Astrocyte (in vitro differentiated cells and primary cell): ENCODE results near the gene TMEM256. TPM values are rescaled to one million over a fixed set of nuclear protein-coding genes. Genes with fewer than 3 reads are reported as not detected.
A peak's percentile ranks its signal among the peaks of the same experiment; 100 is the strongest.

Experiments used
- DNase-seq: peaks from one replicate; pipeline ENCODE4 v3.0.0-alpha.2; 2010; ENCODE audit warnings: low read depth
- FAIRE-seq: peaks from 2 replicates; lab custom pipeline; 2011; peaks lifted over from hg19 to GRCh38; lab: Jason Lieb, UNC
- H2AFZ ChIP-seq: 2 replicates; pipeline ENCODE4 v1.6.0; 2012; ENCODE audit warnings: low read depth, low read length, inconsistent platforms
- H3K27ac ChIP-seq: 2 replicates; pipeline ENCODE4 v1.5.1; 2011; ENCODE audit warnings: low read depth, low read length, inconsistent platforms
- H3K27me3 ChIP-seq: 2 replicates; pipeline ENCODE4 v1.6.0; 2011; ENCODE audit warnings: low read length, inconsistent platforms; ENCODE audit not compliant: insufficient read depth
- H3K36me3 ChIP-seq: 2 replicates; pipeline ENCODE4 v1.5.1; 2011; ENCODE audit warnings: low read length, inconsistent platforms; ENCODE audit not compliant: insufficient read depth
- H3K4me1 ChIP-seq: 2 replicates; pipeline ENCODE4 v1.5.1; 2011; ENCODE audit warnings: low read length, inconsistent platforms; ENCODE audit not compliant: insufficient read depth
- H3K4me2 ChIP-seq: 2 replicates; pipeline ENCODE4 v1.6.0; 2012; ENCODE audit warnings: low read length, inconsistent platforms
- H3K4me3 ChIP-seq: 2 replicates; pipeline ENCODE4 v1.5.1; 2011; ENCODE audit warnings: low read depth, mild to moderate bottlenecking, low read length, inconsistent platforms; ENCODE audit not compliant: insufficient read depth
- H3K79me2 ChIP-seq: 2 replicates; pipeline ENCODE4 v1.6.0; 2012; ENCODE audit warnings: mild to moderate bottlenecking, low read length, inconsistent platforms; ENCODE audit not compliant: insufficient read depth
- H3K9ac ChIP-seq: 2 replicates; pipeline ENCODE4 v1.6.0; 2012; ENCODE audit warnings: mild to moderate bottlenecking, low read length, inconsistent platforms
- H3K9me3 ChIP-seq: 2 replicates; pipeline ENCODE4 v1.5.1; 2012; ENCODE audit warnings: low read depth, mild to moderate bottlenecking, low read length, inconsistent platforms; ENCODE audit not compliant: insufficient read depth
- H4K20me1 ChIP-seq: 2 replicates; pipeline ENCODE4 v1.6.0; 2012; ENCODE audit warnings: low read length, inconsistent platforms; ENCODE audit not compliant: insufficient read depth
- H3K27ac Mint-ChIP-seq: one replicate; pipeline ENCODE4 v1.8.0; 2021; ENCODE audit warnings: mild to moderate bottlenecking, mixed read lengths; ENCODE audit not compliant: unreplicated experiment
- H3K27me3 Mint-ChIP-seq: one replicate; pipeline ENCODE4 v1.8.0; 2021; ENCODE audit warnings: low read depth, mixed read lengths; ENCODE audit not compliant: unreplicated experiment
- H3K36me3 Mint-ChIP-seq: one replicate; pipeline ENCODE4 v1.8.0; 2021; ENCODE audit warnings: low read depth, mixed read lengths; ENCODE audit not compliant: unreplicated experiment
- H3K4me1 Mint-ChIP-seq: one replicate; pipeline ENCODE4 v1.8.0; 2021; ENCODE audit warnings: low read depth, mixed read lengths; ENCODE audit not compliant: unreplicated experiment
- H3K4me3 Mint-ChIP-seq: one replicate; pipeline ENCODE4 v1.8.0; 2021; ENCODE audit warnings: mild to moderate bottlenecking, moderate library complexity, mixed read lengths; ENCODE audit not compliant: unreplicated experiment
- H3K9me3 Mint-ChIP-seq: one replicate; pipeline ENCODE4 v1.8.0; 2021; ENCODE audit warnings: mild to moderate bottlenecking, mixed read lengths; ENCODE audit not compliant: unreplicated experiment
- EZH2 ChIP-seq: IDR thresholded peaks from 2 replicates; pipeline ENCODE4 v1.6.1; 2012; ENCODE audit warnings: mild to moderate bottlenecking, low read length, inconsistent platforms; ENCODE audit not compliant: insufficient read depth
- total RNA-seq: library from RNA; stranded (reverse); gene quantifications from 2 replicates; pipeline ENCODE4 v1.2.1, GENCODE V29; 2021
- TF ChIP-seq, protein P1 (sequence below): IDR thresholded peaks from 2 replicates; pipeline ENCODE4 v1.5.1; 2011; ENCODE audit warnings: low read depth, mild to moderate bottlenecking, inconsistent platforms, low read length, moderate library complexity; ENCODE audit not compliant: insufficient read depth

The TMEM256 gene
- total RNA-seq, 1 donor from 2014 or later, result 45.7 TPM

DNA sequence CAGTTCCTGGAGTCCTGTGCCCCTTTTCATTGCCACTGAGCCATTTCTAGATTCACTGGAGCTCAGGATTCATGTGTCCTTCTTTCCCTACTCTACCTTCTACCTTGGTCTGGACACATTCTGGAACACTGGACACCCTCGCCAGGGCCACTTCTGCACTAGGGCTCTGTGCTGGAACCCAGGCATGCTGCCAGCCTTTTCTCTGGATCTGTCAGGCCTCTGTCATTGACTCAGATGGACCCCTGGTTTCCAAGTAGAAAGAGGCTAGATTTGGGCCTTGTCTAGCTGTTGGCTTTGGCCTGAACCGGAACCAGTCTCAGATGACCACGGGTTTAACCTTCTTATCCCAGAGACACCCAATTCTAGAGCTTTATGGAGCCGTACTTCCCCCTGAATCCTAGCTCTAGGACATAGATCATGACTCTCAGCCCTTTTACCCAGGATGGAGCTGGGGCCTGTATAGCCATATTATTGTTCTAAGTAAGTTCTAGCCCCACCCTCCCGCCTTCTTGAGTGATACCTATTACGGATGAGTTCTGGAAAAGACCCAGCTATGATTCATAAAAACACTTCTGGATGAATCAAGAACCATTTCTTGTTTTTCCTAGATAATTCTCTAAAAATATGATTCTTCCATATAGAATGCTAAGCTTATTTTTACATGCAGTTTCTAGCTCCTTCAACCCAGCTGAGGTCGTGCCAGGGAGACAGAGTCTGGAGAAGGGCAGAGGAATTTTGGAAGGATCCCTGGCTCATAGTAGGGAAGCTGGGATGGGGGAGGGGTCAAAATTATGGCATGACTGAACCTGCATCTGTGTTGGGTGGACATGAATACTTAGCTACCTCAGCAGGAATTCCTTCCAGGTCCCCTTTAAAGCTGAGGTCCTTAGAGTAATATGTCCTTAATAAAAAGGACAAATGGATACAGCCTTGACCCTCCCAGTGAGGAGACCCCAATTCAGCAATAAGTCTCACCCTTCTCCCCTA is 39.9 kb upstream of the TMEM256 start:
- no peak overlapping the region for H3K4me3 ChIP-seq
- H3K36me3 ChIP-seq, result no peaks in the 10 kb centered on the region
- Mint-ChIP-seq H3K4me1 (peaks cover 13% of the 10 kb centered on the region), H3K4me3 (peak overlapping the region; percentile 54), H3K36me3 (peaks cover 26% of the 10 kb centered on the region), H3K9me3 (peaks cover 7% of the 10 kb centered on the region), H3K27ac (no peak overlapping the region), H3K27me3 (peaks cover 8% of the 10 kb centered on the region)
- H3K27ac ChIP-seq, result no peak overlapping the region
- H4K20me1 ChIP-seq, result peaks cover 3% of the 10 kb centered on the region
- TF ChIP-seq, protein P1, sequence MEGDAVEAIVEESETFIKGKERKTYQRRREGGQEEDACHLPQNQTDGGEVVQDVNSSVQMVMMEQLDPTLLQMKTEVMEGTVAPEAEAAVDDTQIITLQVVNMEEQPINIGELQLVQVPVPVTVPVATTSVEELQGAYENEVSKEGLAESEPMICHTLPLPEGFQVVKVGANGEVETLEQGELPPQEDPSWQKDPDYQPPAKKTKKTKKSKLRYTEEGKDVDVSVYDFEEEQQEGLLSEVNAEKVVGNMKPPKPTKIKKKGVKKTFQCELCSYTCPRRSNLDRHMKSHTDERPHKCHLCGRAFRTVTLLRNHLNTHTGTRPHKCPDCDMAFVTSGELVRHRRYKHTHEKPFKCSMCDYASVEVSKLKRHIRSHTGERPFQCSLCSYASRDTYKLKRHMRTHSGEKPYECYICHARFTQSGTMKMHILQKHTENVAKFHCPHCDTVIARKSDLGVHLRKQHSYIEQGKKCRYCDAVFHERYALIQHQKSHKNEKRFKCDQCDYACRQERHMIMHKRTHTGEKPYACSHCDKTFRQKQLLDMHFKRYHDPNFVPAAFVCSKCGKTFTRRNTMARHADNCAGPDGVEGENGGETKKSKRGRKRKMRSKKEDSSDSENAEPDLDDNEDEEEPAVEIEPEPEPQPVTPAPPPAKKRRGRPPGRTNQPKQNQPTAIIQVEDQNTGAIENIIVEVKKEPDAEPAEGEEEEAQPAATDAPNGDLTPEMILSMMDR, result no peak
- peaks cover 18% of the 10 kb centered on the region for H3K4me1 ChIP-seq
- H3K4me2 ChIP-seq, result peak overlapping the region; percentile 6
- FAIRE-seq, result peak; percentile 5
- no peak overlapping the region for H2AFZ ChIP-seq
- peak; percentile 57 for DNase-seq
- H3K27me3 ChIP-seq, result peaks cover 39% of the 10 kb centered on the region
- no peaks in the 10 kb centered on the region for H3K9me3 ChIP-seq
- no peaks in the 10 kb centered on the region for H3K79me2 ChIP-seq
- H3K9ac ChIP-seq, result no peak overlapping the region

- H3K4me1 Mint-ChIP-seq, result peaks cover 21% of the 10 kb centered on the region
- Histone ChIP-seq H3K4me3 (no peak overlapping the region), H3K4me2 (no peak overlapping the region), H3K9me3 (no peaks in the 10 kb centered on the region), H4K20me1 (peaks cover 13% of the 10 kb centered on the region), H3K9ac (no peak overlapping the region), H2AFZ (no peak overlapping the region), H3K36me3 (no peaks in the 10 kb centered on the region), H3K4me1 (peaks cover 33% of the 10 kb centered on the region), H3K27ac (no peak overlapping the region), H3K79me2 (no peaks in the 10 kb centered on the region), H3K27me3 (peaks cover 40% of the 10 kb centered on the region)
- H3K27ac Mint-ChIP-seq, result no peak overlapping the region
- peaks cover under 1% of the 10 kb centered on the region for H3K9me3 Mint-ChIP-seq
- H3K4me3 Mint-ChIP-seq, result peak overlapping the region; percentile 77
- H3K27me3 Mint-ChIP-seq, result peaks cover 5% of the 10 kb centered on the region
- no peak for DNase-seq
- FAIRE-seq, result no peak
- H3K36me3 Mint-ChIP-seq, result peaks cover 20% of the 10 kb centered on the region
- TF ChIP-seq EZH2, result no peak
- TF ChIP-seq, protein P1, result no peak
These were observed 38.2 kb upstream of the TMEM256 start for GRCh38 chr17:7442142-7442541.

DNA sequence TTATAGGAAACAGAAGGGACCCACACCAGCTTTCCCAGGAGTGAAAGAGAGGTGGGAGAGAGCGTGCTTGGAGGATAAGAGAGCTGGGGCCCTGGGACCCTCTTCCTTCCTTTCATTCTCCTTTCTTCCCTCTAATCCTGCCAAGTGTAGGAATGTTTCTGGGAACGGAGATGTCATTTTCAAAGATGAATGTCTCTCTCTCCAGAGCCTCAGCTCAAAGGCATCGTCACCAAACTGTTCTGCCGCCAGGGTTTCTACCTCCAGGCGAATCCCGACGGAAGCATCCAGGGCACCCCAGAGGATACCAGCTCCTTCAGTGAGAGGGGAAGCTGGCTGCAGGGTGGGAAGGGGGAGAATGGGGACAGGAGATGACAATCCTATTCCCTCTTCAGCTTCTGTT is 37.4 kb upstream of the TMEM256 start:
- Mint-ChIP-seq H3K9me3 (no peaks in the 10 kb centered on the region), H3K4me3 (peak overlapping the region; percentile 89), H3K27ac (peak overlapping the region; percentile 78), H3K36me3 (peaks cover 17% of the 10 kb centered on the region), H3K27me3 (peaks cover 2% of the 10 kb centered on the region), H3K4me1 (peaks cover 21% of the 10 kb centered on the region)
- DNase-seq (no peak), FAIRE-seq (no peak)
- H3K4me3 ChIP-seq, result no peak overlapping the region
- no peak overlapping the region for H2AFZ ChIP-seq
- no peak overlapping the region for H3K4me2 ChIP-seq
- TF ChIP-seq EZH2, result no peak
- TF ChIP-seq, protein P1, result no peak
- H3K27ac ChIP-seq, result no peak overlapping the region
- peaks cover 13% of the 10 kb centered on the region for H4K20me1 ChIP-seq
- H3K79me2 ChIP-seq, result no peaks in the 10 kb centered on the region
- H3K9me3 ChIP-seq, result no peaks in the 10 kb centered on the region
- no peak overlapping the region for H3K9ac ChIP-seq
- no peaks in the 10 kb centered on the region for H3K36me3 ChIP-seq
- H3K27me3 ChIP-seq, result peaks cover 37% of the 10 kb centered on the region
- peaks cover 34% of the 10 kb centered on the region for H3K4me1 ChIP-seq
